ENCODE data around the gene IRX1. TPM values are rescaled to one million over a fixed set of nuclear protein-coding genes. Genes with fewer than 3 reads are reported as not detected.

The IRX1 gene
- total and polyA plus RNA-seq, 2 of the 13 experiments (the other 11 are each of a cell fraction or from before 2014, with no cell fraction given) = not detected

- Histone ChIP-seq H3K9ac (ENCODE audit: insufficient read depth, low read depth, low read length) (no peak overlapping the region), H3K9me3 (ENCODE audit: low read length) (no peaks in the 10 kb centered on the region), H3K27ac (ENCODE audit: extremely low read length, insufficient read depth, low read length) (no peak overlapping the region), H3K4me3 (replicated peaks in 1 of 3; ENCODE audit: insufficient read depth in 1 of 3, low read depth in 2 of 3, low read length in 3 of 3) (no peak overlapping the region), H3K4me2 (ENCODE audit: low read depth, low read length) (no peak overlapping the region), H4K20me1 (ENCODE audit: insufficient read depth, low read length) (no peaks in the 10 kb centered on the region), H2AFZ (ENCODE audit: low read length) (no peak overlapping the region), H3K27me3 (ENCODE audit: control insufficient read depth in 1 of 2, insufficient read depth in 2 of 2, low read length in 2 of 2) (peaks cover 0 to 17% of the 10 kb centered on the region in 2 experiments; a peak in 2 of 5 replicates), H3K36me3 (replicated peaks in 1 of 2; ENCODE audit: control insufficient read depth in 1 of 2, insufficient read depth in 2 of 2, low read length in 2 of 2) (no peaks in the 10 kb centered on the region), H3K79me2 (ENCODE audit: insufficient read depth, low read length) (no peaks in the 10 kb centered on the region), H3K4me1 (ENCODE audit: insufficient read depth, low read length) (no peaks in the 10 kb centered on the region)
- in situ Hi-C loops (cut with HindIII; ENCODE audit: extremely low pct_ligation_motif_present, low pct_unique_long_range_greater_than_20kb) (no loop called here), intact Hi-C loops (cut with micrococcal nuclease; ENCODE audit: unreplicated experiment) (no loop called here)
- ChIA-PET CTCF (ENCODE audit: low intra/inter-chr PET ratio, low total read pairs) (no interaction called here), POLR2A (no interaction called here)
- 11% methylated on average over 18 of the region's 79 CpGs for WGBS (ENCODE audit: low lambda C conversion rate)
- no peak for FAIRE-seq
- no TSS peak for BruUV-seq (replicated peaks)
- no peak for ATAC-seq
- DNase-seq (ENCODE audit: low spot score) = no peak
- TF ChIP-seq CREBL2 (CRISPR knock-in tag; IDR thresholded peaks at IDR 0.05; ENCODE audit: borderline replicate concordance) (no peak), ZMAT3 (CRISPR knock-in tag; conservative IDR thresholded peaks at IDR 0.05) (no peak), ZFP36L1 (CRISPR knock-in tag; IDR thresholded peaks at IDR 0.05) (no peak), JARID2 (CRISPR knock-in tag; IDR thresholded peaks at IDR 0.05; ENCODE audit: insufficient replicate concordance) (no peak), SALL2 (CRISPR knock-in tag; IDR thresholded peaks at IDR 0.05) (no peak), HMG20A (CRISPR knock-in tag; IDR thresholded peaks at IDR 0.05; ENCODE audit: borderline replicate concordance) (no peak), ZNF784 (CRISPR knock-in tag; IDR thresholded peaks at IDR 0.05; ENCODE audit: borderline replicate concordance) (no peak), DR1 (CRISPR knock-in tag; IDR thresholded peaks at IDR 0.05) (no peak), PHF5A (CRISPR knock-in tag; IDR thresholded peaks at IDR 0.05; ENCODE audit: low read depth, unreplicated experiment) (no peak), MYNN (CRISPR knock-in tag; IDR thresholded peaks at IDR 0.05; ENCODE audit: low read depth) (no peak), REL (CRISPR knock-in tag; conservative IDR thresholded peaks at IDR 0.05) (no peak), ATF2 (CRISPR knock-in tag; IDR thresholded peaks at IDR 0.05) (no peak), STAT6 (CRISPR knock-in tag; IDR thresholded peaks at IDR 0.05; ENCODE audit: borderline replicate concordance) (no peak), ZFP36 (IDR thresholded peaks at IDR 0.05; ENCODE audit: borderline replicate concordance, low read depth, low read length, partially characterized antibody) (no peak), ZNF512 (CRISPR knock-in tag; IDR thresholded peaks at IDR 0.05) (no peak), ZNF776 (CRISPR knock-in tag; IDR thresholded peaks at IDR 0.05) (no peak), ZMYM3 (CRISPR knock-in tag; IDR thresholded peaks at IDR 0.05) (no peak)
These were observed 4.4 kb upstream of the IRX1 start for GRCh38 chr5:3590967-3591900.

Data from HepG2 (cell line).